Fibroblast of skin of scalp (primary cell): ENCODE data around the gene SPRY2. TPM values are rescaled to one million over a fixed set of nuclear protein-coding genes. Genes with fewer than 3 reads are reported as not detected.
"Not testable (repeated sequence)": the region's sequence is repeated elsewhere in the genome, so short reads cannot be mapped to it uniquely, and the experiment has no call there.

Source experiments
- DNase-seq: peaks from one replicate; pipeline ENCODE4 v3.0.0-alpha.2; 2013
- polyA plus RNA-seq, 2 experiments: library from polyadenylated mRNA; unstranded; fragments of 120-200 nt; gene quantifications; one replicate each; pipeline ENCODE4 v1.2.1, GENCODE V29; 2013; ENCODE audit not compliant: insufficient read length in 2 of 2

SPRY2 gene, protein sequence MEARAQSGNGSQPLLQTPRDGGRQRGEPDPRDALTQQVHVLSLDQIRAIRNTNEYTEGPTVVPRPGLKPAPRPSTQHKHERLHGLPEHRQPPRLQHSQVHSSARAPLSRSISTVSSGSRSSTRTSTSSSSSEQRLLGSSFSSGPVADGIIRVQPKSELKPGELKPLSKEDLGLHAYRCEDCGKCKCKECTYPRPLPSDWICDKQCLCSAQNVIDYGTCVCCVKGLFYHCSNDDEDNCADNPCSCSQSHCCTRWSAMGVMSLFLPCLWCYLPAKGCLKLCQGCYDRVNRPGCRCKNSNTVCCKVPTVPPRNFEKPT
- 8.0 TPM for polyA plus RNA-seq (2013, experiment 1 of 2; ENCODE audit: insufficient read length)
- 10.0 TPM for polyA plus RNA-seq (2013, experiment 2 of 2; ENCODE audit: insufficient read length)

DNA sequence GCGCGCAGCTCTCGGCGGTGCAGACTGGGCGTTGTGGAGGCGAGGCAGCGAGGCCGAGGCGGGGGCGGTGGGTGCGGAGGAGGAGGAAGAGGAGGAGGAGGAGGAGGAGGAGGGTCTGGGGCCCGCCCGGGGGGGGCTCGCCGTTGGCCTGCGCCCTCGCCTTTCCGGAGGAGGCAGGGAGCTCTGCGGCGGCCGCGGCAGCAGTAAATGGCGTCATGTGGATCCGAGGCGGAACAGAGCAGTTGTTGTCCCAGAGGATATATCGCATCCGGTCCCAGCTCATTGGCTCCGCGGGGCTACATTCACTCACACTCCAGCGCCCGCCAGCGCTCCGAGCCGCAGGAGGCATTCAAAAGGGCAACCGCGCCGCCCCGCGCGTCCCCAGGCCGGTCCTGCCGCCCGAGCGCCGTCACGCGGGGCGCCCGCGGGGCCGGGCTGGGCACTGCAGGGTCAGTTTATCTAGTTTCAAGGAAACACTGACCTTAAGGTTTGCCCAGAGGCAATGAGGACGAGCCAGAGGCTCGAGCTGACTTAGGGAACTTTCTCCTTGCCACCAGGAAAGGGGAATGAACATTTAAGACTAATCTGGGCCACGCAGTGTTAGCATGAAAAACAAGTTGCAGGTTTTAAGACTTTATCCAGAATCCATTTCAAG lies at the start of gene SPRY2:
SPRY2 (minus strand) TSS at position 26 of the 655 bp plus-strand sequence. CDS start 3,421 bp downstream, outside the sequence.
- DNase-seq: peak; percentile 96

DNA sequence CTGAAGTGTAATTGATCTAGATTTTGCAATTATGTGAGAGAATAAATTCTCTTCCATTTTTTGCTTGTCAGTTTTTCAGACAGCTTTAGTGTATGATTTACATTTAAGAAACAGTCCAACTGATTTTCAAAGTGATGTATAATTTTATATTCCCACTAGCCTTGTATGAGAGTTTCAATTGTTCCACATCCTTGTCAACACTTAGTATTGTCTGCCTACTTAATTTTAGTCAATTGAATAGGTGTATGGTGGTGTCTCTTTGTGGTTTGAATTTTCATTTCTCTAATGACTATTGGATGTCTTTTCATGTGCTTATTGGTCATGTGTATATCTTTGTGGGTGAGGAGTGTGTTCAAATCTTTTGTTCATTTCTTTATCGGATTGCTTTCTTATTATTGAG lies 49.4 kb upstream of the SPRY2 start:
- no peak for DNase-seq

DNA sequence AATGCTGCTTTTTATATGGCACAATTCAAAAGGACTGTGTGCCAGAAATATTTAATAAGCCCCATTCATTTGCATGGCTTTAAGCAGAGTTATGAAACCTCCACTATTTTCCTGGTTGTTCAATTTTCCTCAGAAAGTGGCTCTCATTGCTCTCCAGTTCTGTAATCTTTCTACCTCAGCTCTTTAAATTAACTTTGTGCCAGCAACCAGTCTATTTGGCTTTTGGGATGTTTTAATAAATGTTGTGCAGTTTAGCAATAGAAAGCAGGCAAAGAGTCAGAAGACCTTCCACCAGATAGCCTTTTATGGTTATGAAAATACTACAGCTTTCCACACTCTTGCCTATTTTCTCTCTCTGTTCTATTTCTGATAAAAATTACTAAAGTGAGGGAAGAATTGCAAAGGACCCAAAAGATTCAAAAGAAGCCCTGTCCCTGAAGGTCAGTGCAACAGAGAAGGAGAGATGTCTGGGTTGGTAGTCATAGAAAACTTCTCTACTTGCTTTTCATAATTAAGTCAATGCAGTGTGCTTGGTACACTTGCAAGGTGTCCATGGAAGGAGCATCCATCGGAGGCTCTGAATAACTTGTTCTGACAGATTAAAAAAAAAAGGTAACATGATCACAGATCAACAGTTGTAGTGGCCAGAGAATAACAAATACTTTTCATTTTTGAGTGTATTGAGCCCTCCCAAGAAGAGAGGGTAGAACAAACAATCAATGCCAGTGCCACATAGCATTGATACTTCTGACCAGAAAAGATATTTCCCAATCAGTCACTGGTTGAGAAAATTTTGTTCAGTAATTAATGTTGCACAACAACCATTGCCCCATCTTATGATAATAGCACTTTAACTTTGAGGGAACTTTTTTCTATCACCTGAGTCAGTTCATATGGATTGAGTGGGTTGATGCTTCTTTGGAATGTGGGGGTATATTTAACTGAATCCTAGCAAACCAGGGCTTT lies 48.4 kb upstream of the SPRY2 start:
- no peak for DNase-seq

DNA sequence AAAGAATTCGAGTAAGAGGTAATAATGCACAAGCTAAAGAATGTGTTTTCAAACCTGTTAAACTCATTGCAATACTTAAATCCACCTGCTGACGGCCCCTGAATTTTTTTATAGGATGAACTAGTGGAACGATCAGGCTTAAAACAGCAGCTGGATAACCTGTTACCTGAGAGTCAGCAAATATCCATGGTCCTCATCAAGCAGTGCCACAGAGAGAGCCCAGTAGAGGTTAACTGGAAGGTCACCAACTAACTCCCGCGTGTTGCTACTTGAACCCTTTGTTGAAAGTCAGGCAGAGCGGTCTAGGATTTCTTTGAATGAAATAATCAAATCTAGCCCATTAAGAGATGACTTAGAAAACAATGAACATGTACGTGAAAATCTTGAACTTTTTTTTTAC lies 47.6 kb upstream of the SPRY2 start:
- no peak for DNase-seq

DNA sequence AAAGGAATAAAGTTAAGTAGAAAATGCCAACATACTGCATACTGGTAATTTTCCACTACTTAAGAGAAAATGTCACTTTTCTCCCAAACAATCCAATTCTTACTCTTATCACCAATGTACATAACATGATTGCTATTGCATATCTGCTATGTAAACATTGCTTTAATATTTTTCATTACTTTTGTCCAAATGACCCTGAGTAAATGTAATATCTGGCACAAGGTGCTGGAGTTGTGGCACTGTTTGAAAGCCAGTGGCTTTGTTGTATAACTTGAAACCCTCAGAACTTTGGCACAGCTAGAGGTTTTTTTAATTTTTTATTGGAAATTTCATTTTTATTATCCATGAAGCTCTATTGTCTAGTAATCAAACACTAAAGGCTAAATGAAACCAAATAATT lies 45.7 kb upstream of the SPRY2 start:
- DNase-seq: no peak

DNA sequence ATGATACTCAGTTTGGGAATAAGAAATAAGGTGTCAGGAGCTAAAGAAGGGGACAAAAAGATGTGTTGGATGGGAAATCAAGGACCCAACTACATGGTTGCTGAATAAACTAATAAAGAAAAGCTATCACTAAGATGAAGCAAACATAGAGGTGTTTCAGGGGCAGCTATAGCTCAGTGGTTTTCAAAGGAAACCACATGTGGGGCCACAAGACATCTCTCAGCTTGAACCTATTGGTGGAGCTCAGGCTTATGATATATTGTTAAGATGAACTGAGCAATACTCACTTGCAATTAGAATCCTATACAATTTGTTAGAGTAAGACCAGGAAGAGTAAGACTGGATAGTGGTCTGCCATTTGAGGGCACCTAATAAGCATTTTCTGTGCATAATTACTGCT lies 45.1 kb upstream of the SPRY2 start:
- no peak for DNase-seq

DNA sequence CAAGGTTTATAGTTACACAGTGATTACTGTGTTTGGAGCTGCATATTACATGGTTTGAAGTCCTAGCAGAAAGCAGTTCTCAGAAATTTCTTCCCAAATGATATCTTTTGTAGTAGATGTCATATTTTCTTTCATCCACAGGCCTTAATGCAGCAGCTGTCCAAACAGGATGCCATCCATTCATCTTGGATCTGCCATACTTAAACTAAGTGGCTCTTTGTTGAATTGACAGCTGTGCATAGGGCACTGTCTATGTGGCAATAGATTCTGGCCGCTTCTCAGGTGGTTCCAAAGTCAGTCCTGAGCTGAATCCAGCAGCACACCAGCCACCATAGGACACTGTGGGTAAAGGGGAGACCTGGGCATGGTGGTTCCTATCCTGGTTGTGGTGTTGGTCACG lies 41.6 kb upstream of the SPRY2 start:
- DNase-seq: no peak

DNA sequence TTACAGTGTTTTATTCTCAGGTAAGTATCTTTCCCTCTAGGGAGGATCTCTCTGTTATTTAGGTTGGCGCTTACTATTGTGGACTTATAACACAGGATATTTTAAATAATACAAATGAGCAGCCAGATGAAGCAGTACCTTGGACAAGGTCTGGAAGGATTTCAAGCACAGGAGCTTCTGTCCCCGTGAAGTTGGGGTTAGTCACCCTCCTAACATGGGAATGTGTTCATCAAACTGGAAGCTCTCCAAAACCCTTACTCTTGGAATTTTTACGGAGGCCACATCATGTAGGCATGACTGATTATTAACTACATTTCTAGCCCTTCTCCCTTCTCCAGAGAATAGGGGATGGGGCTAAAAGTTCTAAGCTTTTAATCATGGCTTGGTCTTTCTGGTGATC lies 38.3 kb upstream of the SPRY2 start:
- peak; percentile 73 for DNase-seq

DNA sequence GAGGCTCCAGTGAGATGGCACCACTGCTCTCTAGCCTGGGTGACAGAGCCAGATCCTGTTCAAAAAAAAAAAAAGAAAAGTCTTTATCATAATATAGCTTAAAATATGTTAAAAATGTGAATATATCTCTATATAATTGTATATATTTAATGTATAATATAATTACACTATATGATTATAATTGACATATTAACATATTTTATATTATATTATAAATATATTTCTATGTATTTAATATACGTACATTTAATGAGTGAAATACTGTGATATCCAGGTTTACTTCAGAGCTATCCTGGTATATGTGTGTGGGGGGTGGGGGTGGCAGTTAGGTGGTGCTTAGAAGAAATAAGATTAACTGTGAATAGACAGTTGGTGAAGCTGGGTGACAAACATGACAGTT lies 35.6 kb upstream of the SPRY2 start:
- DNase-seq: no peak

DNA sequence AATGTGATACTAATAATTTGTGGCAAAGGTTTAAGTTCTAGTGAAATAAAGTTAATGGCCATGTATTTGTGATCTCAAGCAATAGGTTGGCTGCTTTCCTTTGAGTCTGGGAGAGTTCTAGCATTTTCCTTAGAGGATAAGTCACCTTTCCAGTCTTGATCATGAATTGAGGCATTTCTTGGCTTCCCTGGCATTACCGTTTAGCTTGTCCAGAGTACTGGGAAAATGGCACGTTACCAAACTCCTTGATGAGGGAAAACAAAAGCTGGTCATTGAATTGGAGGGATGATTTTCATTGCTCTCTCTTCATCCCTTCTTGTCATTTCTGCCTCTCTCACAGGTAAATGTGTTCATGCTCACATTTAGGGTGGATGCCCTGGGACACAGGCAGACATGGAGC lies 34.0 kb upstream of the SPRY2 start:
- DNase-seq: no peak

DNA sequence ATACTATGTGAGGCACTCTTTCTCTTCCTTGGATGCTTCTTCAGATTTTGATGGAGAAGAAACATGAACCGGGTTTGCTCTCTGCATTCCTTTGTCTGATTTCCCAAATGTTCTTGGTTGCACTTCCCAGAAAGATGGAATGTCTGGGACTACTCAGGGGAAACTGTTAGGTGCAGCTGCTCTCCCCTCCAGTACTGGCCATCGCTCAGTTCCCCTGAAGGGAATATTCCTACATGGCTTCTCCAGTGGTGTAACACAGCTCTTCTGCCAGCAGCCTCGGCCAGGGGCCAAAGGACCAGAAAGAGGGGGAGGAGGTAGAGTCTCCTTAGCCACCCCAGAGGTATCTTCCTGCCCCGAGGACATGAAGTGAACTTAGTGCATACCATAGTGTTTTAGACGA lies 33.5 kb upstream of the SPRY2 start:
- no peak for DNase-seq

DNA sequence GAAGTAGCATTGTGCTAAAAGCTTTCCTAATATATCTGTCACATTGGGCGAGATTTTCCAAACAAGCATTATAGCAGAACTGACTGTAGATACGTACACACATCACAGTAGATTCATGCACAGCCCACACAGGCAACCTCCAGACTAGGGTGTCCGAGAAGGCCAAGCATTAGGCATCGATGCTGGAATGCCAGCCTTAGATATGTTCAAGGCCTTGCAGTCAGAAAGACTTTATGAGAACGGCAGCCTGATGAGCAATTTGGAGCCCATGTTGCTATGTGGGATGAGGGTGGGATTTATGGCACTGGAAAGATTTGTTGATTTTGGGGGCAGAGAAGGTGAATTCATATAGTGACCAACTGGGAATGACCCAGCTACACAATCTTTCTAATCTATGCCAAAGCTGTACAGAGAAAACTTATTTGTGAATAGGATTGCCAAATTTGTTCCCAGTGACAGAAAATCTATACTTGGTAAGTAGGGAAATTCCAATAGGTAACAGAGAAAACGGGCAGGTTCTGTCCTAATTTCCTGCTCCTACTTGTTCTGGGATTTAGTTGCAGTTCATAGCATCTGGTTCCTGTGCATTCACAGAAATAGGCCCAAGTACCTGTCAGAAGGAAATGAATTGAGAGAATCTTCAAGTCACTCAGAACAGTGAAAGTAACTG lies 31.0 kb upstream of the SPRY2 start:
- DNase-seq: no peak

DNA sequence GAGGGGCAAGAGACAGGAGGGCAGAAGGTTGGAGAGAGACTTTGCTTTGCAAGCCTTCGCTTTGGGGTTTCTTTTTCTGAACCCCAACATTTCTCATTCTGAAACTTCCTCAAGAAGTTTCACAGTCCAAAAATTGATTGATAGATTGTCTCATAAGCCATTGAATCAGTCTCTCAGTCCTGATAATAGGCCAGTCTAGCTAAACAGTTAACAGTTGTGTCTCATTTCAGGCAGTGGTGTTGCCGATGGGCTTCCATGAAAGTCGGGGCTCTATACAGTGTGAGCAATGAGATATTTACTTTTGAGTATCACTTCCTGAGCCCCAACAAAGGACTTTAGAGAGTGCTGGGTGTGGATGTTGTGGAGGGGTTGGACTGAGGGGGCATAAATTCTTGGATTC lies 26.5 kb upstream of the SPRY2 start:
- DNase-seq: no peak

DNA sequence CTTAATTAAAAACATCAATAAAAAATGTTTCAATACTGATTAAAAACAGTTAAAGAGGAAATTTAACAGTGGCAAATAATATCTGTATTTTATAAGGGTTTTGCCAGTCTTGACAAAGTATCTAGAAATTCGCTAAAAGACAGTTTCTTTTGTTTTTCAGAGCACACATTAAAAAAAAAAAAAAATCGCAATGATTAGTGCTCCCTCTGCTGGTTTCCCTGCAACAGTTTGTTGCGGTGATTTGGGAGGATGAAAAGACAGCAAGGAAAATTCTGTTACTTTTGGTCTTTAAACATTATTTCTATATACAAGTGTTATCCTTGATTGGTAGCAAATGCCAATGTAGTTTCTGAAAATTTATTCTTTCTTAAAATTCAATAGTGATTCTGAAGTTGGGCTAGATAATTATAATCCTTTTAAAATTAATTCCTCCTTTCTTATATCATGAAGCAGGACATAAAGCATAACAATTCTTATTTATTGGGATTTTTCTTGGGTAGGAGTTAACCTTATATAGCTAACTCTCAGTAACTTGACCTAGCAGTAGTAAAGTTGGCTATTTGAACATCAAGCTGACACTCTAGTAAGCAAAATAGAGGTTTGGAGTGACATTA lies 23.1 kb upstream of the SPRY2 start:
- peak; percentile 44 for DNase-seq

DNA sequence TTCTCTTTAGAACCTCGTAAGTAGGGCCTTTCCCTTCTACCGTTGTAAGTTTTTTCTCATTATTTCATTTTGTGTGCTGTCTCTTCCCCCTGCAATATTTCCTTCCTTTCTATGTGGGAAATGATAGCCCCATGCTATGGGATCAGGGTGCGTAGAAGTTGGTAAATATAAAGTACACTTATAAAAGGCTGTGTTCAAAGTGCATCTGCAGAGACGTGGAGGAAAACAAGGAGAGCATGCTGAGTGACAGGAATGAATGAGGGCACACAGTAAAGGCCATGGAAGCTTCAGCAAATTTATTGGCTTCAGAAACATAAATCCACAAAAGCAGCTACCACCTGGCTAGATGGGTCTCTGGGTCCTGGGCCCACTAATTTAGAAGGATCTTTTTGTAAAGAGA lies 21.6 kb upstream of the SPRY2 start:
- no peak for DNase-seq

DNA sequence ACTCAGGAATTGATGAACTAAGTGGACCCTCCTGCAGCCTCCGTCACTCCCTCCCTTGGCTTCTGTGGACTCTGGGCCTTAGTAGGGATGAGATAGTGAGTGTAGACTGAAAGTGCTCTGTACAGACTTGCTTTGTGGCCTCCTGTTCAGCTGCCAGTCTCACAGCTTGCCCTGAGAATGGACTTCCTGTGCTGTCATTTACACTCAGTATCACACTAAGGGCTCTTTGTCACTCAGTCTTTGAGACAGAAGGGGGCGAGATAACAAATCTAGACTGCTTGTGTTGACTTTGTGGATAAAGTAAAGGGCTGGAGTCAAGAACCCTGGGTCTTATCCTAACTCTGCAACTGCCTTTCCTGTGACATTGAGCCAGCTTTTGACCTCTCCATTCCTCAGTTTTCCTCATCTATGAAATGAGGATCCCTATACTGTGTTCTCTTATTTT lies 21.0 kb upstream of the SPRY2 start:
- DNase-seq: no peak

DNA sequence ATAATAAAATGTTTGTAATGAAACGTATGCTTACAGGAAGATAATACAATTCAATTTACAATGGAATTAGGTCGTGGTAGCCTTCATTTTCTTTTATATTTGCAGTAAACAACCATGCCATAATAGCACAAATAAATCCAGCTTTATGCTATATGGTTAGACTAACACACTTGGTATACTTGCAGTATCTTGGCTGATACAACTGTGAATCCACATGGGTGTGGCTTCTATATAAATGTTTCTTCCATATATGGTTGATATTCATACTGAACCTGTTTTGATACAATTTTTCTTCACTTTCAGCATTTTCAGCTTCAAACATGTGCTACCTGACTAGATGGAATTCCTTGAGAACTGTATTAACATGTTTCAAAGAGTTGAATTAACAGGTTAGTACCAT lies 20.4 kb upstream of the SPRY2 start:
- no peak for DNase-seq

DNA sequence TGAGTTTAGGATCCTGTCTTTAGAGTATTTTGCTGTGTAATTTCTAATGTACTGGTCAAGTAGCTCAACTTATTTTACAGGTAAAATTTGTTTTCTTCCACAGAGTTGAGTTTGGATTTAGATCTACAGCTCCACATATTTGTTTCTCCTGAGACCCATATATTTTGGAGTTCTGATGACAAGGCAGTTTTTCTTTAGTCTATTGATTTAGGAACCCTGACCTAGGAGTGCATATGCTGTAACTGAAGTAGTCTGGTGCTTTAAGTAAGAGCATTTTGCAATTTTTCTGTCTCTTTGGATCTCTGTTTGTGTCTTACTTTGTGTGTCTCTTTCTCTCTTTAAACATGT lies 19.5 kb upstream of the SPRY2 start:
- no peak for DNase-seq

DNA sequence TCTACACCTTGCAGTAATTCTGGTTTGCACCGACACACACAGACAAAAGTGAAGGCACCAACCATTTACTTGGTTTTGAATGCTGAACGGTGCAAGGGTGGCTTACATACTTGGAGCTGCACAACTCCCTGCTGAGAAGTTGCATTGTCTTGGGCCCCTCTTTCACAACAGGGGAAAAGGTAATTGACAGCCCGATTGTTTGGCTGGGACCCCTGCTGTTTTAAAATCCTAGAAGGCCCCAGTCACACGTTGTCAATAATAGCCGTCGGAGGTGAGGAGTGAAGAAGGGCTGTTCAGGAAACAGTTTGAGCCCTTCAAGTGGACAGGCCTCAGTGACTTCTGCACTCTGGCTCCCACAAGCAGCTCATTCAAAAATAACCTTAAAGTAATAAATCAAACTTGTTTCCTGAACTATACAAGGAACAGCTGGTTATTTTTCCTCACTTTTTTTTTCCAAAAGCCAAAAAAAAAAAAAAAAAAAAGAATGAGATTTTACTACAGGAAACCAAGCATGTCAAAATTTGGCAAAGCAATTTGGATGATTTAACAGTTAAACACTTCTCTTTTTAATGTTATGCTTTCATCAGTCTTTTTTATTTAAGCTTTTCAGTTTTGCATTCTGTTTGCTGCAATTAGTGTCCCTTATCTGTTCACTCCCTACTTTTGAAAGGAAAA lies 19.0 kb upstream of the SPRY2 start:
- DNase-seq: no peak

DNA sequence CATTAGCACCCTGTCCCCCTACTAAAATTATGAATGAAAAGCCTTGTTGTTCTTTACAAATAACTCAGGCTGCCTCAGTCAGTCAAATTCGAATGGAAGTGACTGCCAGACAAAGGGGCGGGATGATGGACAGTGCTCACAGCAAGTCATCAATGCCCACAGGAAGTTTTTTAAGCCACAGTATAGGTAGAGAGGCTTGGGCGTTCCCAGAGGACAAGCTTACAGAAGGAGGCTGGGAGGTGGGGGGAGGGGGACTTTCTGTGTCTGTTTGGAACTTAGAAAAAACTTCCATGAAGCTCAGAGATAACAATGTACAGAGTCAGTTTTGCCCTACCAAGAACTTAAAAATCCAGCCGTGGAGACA lies 18.5 kb upstream of the SPRY2 start:
- DNase-seq: no peak

DNA sequence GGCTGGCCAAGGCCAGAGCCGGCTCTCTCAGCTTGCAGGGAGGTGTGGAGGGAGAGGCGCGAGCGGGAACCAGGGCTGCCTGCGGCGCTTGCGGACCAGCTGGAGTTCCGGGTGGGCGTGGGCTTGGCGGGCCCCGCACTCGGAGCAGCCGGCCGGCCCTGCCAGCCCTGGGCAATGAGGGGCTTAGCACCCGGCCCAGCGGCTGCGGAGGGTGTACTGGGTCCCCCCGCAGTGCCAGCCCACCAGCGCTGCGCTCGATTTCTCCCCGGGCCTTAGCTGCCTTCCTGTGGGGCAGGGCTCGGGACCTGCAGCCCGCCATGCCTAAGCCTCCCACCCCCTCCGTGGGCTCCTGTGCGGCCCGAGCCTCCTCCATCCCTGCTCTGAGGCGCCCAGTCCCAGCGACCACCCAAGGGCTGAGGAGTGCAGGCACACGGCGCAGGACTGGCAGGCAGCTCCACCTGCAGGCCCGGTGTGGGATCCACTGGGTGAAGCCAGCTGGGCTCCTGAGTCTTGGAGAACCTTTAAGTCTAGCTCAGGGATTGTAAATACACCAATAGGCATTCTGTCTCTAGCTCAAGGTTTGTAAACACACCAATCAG lies 14.7 kb upstream of the SPRY2 start:
- DNase-seq: not testable (repeated sequence)
